HG03139 (cell line): ENCODE measurements around the gene SETD2.

Source experiments
- ATAC-seq: cut with Tn5 transposase; IDR thresholded peaks from one replicate; pipeline ENCODE4 v1.9.1; 2021; ENCODE audit not compliant: unreplicated experiment

Gene SETD2

GRCh38 chr3:47010111-47010712, 153.7 kb downstream of the SETD2 start:
- no peak for ATAC-seq

- ATAC-seq, result peak; percentile 63
Observed at GRCh38 chr3:47009225-47010110, 154.4 kb downstream of the SETD2 start.

GRCh38 chr3:47008851-47009224, 155.1 kb downstream of the SETD2 start:
- no peak for ATAC-seq

GRCh38 chr3:47008234-47008796, 155.6 kb downstream of the SETD2 start:
- ATAC-seq, result no peak

GRCh38 chr3:47007482-47008233, 156.3 kb downstream of the SETD2 start:
- no peak for ATAC-seq

GRCh38 chr3:47007001-47007400, 156.9 kb downstream of the SETD2 start:
- ATAC-seq, result no peak

GRCh38 chr3:47006145-47006651, 157.7 kb downstream of the SETD2 start:
- ATAC-seq, result no peak

GRCh38 chr3:47005212-47006144, 158.4 kb downstream of the SETD2 start:
- no peak for ATAC-seq

GRCh38 chr3:47004369-47005211, 159.3 kb downstream of the SETD2 start:
- no peak for ATAC-seq

- ATAC-seq, result no peak
Observed at GRCh38 chr3:47003461-47004368, 160.2 kb downstream of the SETD2 start.

GRCh38 chr3:47003056-47003410, 160.9 kb downstream of the SETD2 start:
- no peak for ATAC-seq

- ATAC-seq, result no peak
Observed at GRCh38 chr3:47002171-47003055, 161.5 kb downstream of the SETD2 start.

GRCh38 chr3:47001731-47002170, 162.2 kb downstream of the SETD2 start:
- no peak for ATAC-seq

GRCh38 chr3:47000922-47001730, 162.8 kb downstream of the SETD2 start:
- ATAC-seq, result no peak

GRCh38 chr3:47000198-47000815, 163.6 kb downstream of the SETD2 start:
- ATAC-seq, result no peak
